Naive thymus-derived CD4-positive, alpha-beta T cell (primary cell): ENCODE data around the gene CAND1. TPM values are rescaled to one million over a fixed set of nuclear protein-coding genes. Genes with fewer than 3 reads are reported as not detected.

Experiments
- ATAC-seq: fragments of 150-1000 bp; cut with Tn5 transposase; 2 replicates; pipeline ENCODE4 v1.10.0; 2021; ENCODE audit warnings: mild to moderate bottlenecking, moderate library complexity
- CTCF ChIA-PET: fragments of 350-600 bp; sonication (Branson Sonifier 250); formaldehyde crosslinking; loops from one replicate; lab custom pipeline; 2021; ENCODE audit warnings: antibody characterized with exemption; lab: Charles Lee
- POLR2A ChIA-PET: fragments of 350-600 bp; sonication (Branson Sonifier 250); formaldehyde crosslinking; loops from one replicate; lab custom pipeline; 2021; ENCODE audit warnings: antibody characterized with exemption, inconsistent platforms; lab: Charles Lee
- DNase-seq, 9 donors: peaks; one replicate each; pipeline versions ENCODE4 v3.0.0 to v3.0.0-alpha.2; 2020 to 2022; ENCODE audit warnings: mixed read lengths in 1 of 9
- H3K27ac ChIP-seq: one replicate; pipeline ENCODE4 v1.7.0; 2013; ENCODE audit warnings: mild to moderate bottlenecking, low read depth, low read length, moderate library complexity
- H3K27me3 ChIP-seq, 2 donors: one replicate each; pipeline ENCODE4 v1.7.0; 2013; ENCODE audit warnings: low read length in 2 of 2, mild to moderate bottlenecking in 2 of 2, moderate library complexity in 2 of 2; ENCODE audit not compliant: control insufficient read depth in 2 of 2, insufficient read depth in 2 of 2
- H3K36me3 ChIP-seq, 3 experiments: 1 replicate in 2 of 3; 2 replicates in 1 of 3; pipeline ENCODE4 v1.7.0; 2013; ENCODE audit warnings: low read length in 3 of 3, mild to moderate bottlenecking in 3 of 3, moderate library complexity in 1 of 3; ENCODE audit not compliant: insufficient read depth in 3 of 3, control insufficient read depth in 2 of 3
- H3K4me1 ChIP-seq, 2 donors: one replicate each; pipeline ENCODE4 v1.7.0; 2013; ENCODE audit warnings: low read length in 2 of 2, mild to moderate bottlenecking in 2 of 2, moderate library complexity in 1 of 2; ENCODE audit not compliant: control insufficient read depth in 2 of 2, insufficient read depth in 2 of 2
- H3K4me3 ChIP-seq: 2 replicates; pipeline ENCODE4 v1.7.0; 2013; ENCODE audit warnings: mild to moderate bottlenecking, low read length
- H3K9me3 ChIP-seq, 3 experiments: 1 replicate in 2 of 3; 2 replicates in 1 of 3; pipeline ENCODE4 v1.7.0; 2013; ENCODE audit warnings: low read length in 3 of 3; ENCODE audit not compliant: control insufficient read depth in 2 of 3
- H3K27ac Mint-ChIP-seq, 9 donors: one replicate each; pipeline ENCODE4 v1.8.0; 2020 to 2022; ENCODE audit warnings: mixed read lengths in 9 of 9, mild to moderate bottlenecking in 8 of 9, moderate library complexity in 5 of 9, inconsistent platforms in 2 of 9
- H3K27me3 Mint-ChIP-seq, 5 donors: one replicate each; pipeline ENCODE4 v1.8.0; 2021 to 2022; ENCODE audit warnings: mixed read lengths in 5 of 5, mild to moderate bottlenecking in 1 of 5
- H3K36me3 Mint-ChIP-seq, 5 donors: one replicate each; pipeline ENCODE4 v1.8.0; 2020 to 2022; ENCODE audit warnings: mixed read lengths in 5 of 5, mild to moderate bottlenecking in 3 of 5, inconsistent platforms in 1 of 5
- H3K4me1 Mint-ChIP-seq, 7 donors: one replicate each; pipeline ENCODE4 v1.8.0; 2020 to 2022; ENCODE audit warnings: mixed read lengths in 7 of 7, mild to moderate bottlenecking in 3 of 7, inconsistent platforms in 1 of 7
- H3K4me3 Mint-ChIP-seq, 10 donors: one replicate each; pipeline ENCODE4 v1.8.0; 2020 to 2022; ENCODE audit warnings: mild to moderate bottlenecking in 10 of 10, mixed read lengths in 10 of 10, moderate library complexity in 6 of 10, inconsistent platforms in 2 of 10
- H3K9me3 Mint-ChIP-seq, 11 donors: one replicate each; pipeline ENCODE4 v1.8.0; 2020 to 2022; ENCODE audit warnings: mixed read lengths in 11 of 11, mild to moderate bottlenecking in 4 of 11, inconsistent platforms in 1 of 11, moderate library complexity in 1 of 11
- intact Hi-C, 2 donors: fragments of 100-400 bp; cut with micrococcal nuclease; formaldehyde crosslinking; loops; one replicate each; pipeline ENCODE4 v1.15.1; 2023
- polyA plus RNA-seq, 2 donors: library from polyadenylated mRNA; unstranded; fragments of 300-500 nt; fragmentation: Illumina TruSeq; gene quantifications; one replicate each; pipeline ENCODE4 v1.2.3, GENCODE V29; 2021
- total RNA-seq, 6 experiments: library from RNA in 5 of 6; stranded (reverse) in 5 of 6; gene quantifications; 1 replicate in 5 of 6; 2 replicates in 1 of 6; pipeline ENCODE4 v1.2.3 and lab custom pipeline; 2021 to 2026

The CAND1 gene
- total and polyA plus RNA-seq, 7 experiments from 2014 or later: 54.8 to 160 (median 94.3) TPM

DNA sequence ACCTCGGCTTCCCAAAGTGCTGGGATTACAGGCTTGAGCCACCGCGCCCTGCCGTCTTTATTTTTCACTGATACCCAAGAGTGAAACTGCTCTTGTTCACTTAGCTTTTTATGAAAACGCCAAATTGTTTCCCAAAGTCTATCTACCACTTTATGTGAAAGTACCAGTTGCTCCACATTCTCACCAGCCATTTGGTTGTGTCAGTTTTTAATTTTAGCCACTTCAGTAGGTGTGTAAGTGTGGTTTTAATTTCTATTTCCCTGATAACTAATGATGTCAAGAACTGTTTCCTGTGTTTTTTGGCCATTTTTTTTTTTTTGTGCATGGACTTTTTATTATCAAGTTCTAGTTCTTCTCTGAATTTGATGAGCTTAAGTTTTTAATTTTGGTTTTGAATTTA lies 17.1 kb downstream of the CAND1 start:
- Histone ChIP-seq H3K36me3 (no peaks in the 10 kb centered on the region), H3K4me3 (no peak overlapping the region), H3K27ac (no peak overlapping the region), H3K9me3 (no peaks in the 10 kb centered on the region), H3K4me1 (peaks cover 0 to 10% of the 10 kb centered on the region in 2 donors), H3K27me3 (no peaks in the 10 kb centered on the region)
- intact Hi-C loops: loop anchor here in 1 of 2 donors (2.0 kb wide), 1 partner anchor 15 kb away; no protein-coding TSS in a partner anchor
- H3K4me3 Mint-ChIP-seq: peak overlapping the region in 1 of 10 donors; percentile 23
- H3K27me3 Mint-ChIP-seq: no peaks in the 10 kb centered on the region
- ATAC-seq (no peak), DNase-seq (no peak)
- H3K4me1 Mint-ChIP-seq: peaks cover 35 to 85% (median 78%) of the 10 kb centered on the region in 7 donors
- no peaks in the 10 kb centered on the region for H3K9me3 Mint-ChIP-seq
- H3K36me3 Mint-ChIP-seq: peaks cover 0 to 67% (median 47%) of the 10 kb centered on the region in 5 donors
- CTCF ChIA-PET: no interaction called here
- POLR2A ChIA-PET: interaction anchor here (2.9 kb wide), 1 partner anchor 17 kb away, joined by 15 read pairs; the partner anchor contains the start of gene CAND1
- no peak overlapping the region for H3K27ac Mint-ChIP-seq

GRCh38 chr12:67287311-67287710 lies 18.2 kb downstream of the CAND1 start:
- no peaks in the 10 kb centered on the region for H3K9me3 ChIP-seq
- ATAC-seq: no peak
- H3K4me3 ChIP-seq: no peak overlapping the region
- Mint-ChIP-seq H3K36me3 (peaks cover 0 to 64% (median 42%) of the 10 kb centered on the region in 5 donors), H3K27me3 (no peaks in the 10 kb centered on the region), H3K4me3 (peak overlapping the region in 2 of 10 donors; percentile 27 to 31), H3K9me3 (no peaks in the 10 kb centered on the region), H3K4me1 (peaks cover 29 to 76% (median 73%) of the 10 kb centered on the region in 7 donors), H3K27ac (peak overlapping the region in 3 of 9 donors; percentile 3 to 11 (median 5))
- ChIA-PET CTCF (interaction anchor here (0.7 kb wide), 1 partner anchor 402 kb away, joined by 6 read pairs; no protein-coding TSS in a partner anchor), POLR2A (interaction anchor here (0.7 to 2.9 kb wide), 2 partner anchors 18 to 377 kb away, joined by 3 to 15 read pairs; partner anchors contain the start of gene CAND1)
- no peak for DNase-seq
- H3K36me3 ChIP-seq: no peaks in the 10 kb centered on the region
- H3K27ac ChIP-seq: no peak overlapping the region
- H3K27me3 ChIP-seq: no peaks in the 10 kb centered on the region
- peaks cover 0 to 10% of the 10 kb centered on the region in 2 donors for H3K4me1 ChIP-seq
- intact Hi-C loops: loop anchor here in 1 of 2 donors (2.0 kb wide), 1 partner anchor 13 kb away; no protein-coding TSS in a partner anchor

- ChIA-PET CTCF (no interaction called here), POLR2A (interaction anchor here (2.9 kb wide), 1 partner anchor 19 kb away, joined by 15 read pairs; the partner anchor contains the start of gene CAND1)
- Histone ChIP-seq H3K36me3 (no peaks in the 10 kb centered on the region), H3K4me3 (no peak overlapping the region), H3K27ac (no peak overlapping the region), H3K9me3 (no peaks in the 10 kb centered on the region), H3K4me1 (peaks cover 0 to 10% of the 10 kb centered on the region in 2 donors), H3K27me3 (no peaks in the 10 kb centered on the region)
- Mint-ChIP-seq H3K4me1 (peaks cover 29 to 82% (median 71%) of the 10 kb centered on the region in 7 donors), H3K9me3 (no peaks in the 10 kb centered on the region), H3K4me3 (peak overlapping the region in 1 of 10 donors; percentile 54), H3K27me3 (no peaks in the 10 kb centered on the region), H3K27ac (peak overlapping the region in 4 of 9 donors; percentile 14 to 67 (median 44)), H3K36me3 (peaks cover 0 to 64% (median 39%) of the 10 kb centered on the region in 5 donors)
- ATAC-seq: no peak
- intact Hi-C loops: no loop called here
- DNase-seq: no peak
Measured at GRCh38 chr12:67288561-67288960, 19.4 kb downstream of the CAND1 start.

GRCh38 chr12:67290378-67290777 lies 21.2 kb downstream of the CAND1 start:
- no peaks in the 10 kb centered on the region for H3K9me3 ChIP-seq
- Mint-ChIP-seq H3K9me3 (no peaks in the 10 kb centered on the region), H3K27me3 (no peaks in the 10 kb centered on the region), H3K4me3 (no peak overlapping the region), H3K27ac (peak overlapping the region in 2 of 9 donors; percentile 10 to 28), H3K4me1 (peaks cover 22 to 79% (median 53%) of the 10 kb centered on the region in 7 donors), H3K36me3 (peaks cover 1 to 63% (median 37%) of the 10 kb centered on the region in 5 donors)
- H3K36me3 ChIP-seq: peaks cover 3 to 8% (median 5%) of the 10 kb centered on the region in 3 experiments
- ChIA-PET POLR2A (no interaction called here), CTCF (no interaction called here)
- intact Hi-C loops: no loop called here
- DNase-seq (no peak), ATAC-seq (no peak)
- H3K4me3 ChIP-seq: no peak overlapping the region
- H3K27ac ChIP-seq: no peak overlapping the region
- H3K27me3 ChIP-seq: no peaks in the 10 kb centered on the region
- peaks cover 0 to 4% of the 10 kb centered on the region in 2 donors for H3K4me1 ChIP-seq

GRCh38 chr12:67299526-67299925 lies 30.4 kb downstream of the CAND1 start:
- peaks cover 3 to 34% (median 18%) of the 10 kb centered on the region in 7 donors for H3K4me1 Mint-ChIP-seq
- no peaks in the 10 kb centered on the region for H3K27me3 Mint-ChIP-seq
- Histone ChIP-seq H3K27me3 (no peaks in the 10 kb centered on the region), H3K4me3 (no peak overlapping the region), H3K4me1 (no peaks in the 10 kb centered on the region), H3K36me3 (peaks cover 0 to 58% (median 33%) of the 10 kb centered on the region in 3 experiments), H3K9me3 (no peaks in the 10 kb centered on the region), H3K27ac (no peak overlapping the region)
- DNase-seq (no peak), ATAC-seq (no peak)
- H3K4me3 Mint-ChIP-seq: no peak overlapping the region
- no peaks in the 10 kb centered on the region for H3K9me3 Mint-ChIP-seq
- ChIA-PET CTCF (no interaction called here), POLR2A (interaction anchor here (2.0 kb wide), 1 partner anchor 30 kb away, joined by 6 read pairs; the partner anchor contains the start of gene CAND1)
- peak overlapping the region in 2 of 9 donors; percentile 14 to 28 for H3K27ac Mint-ChIP-seq
- intact Hi-C loops: no loop called here
- peaks cover 18 to 77% (median 32%) of the 10 kb centered on the region in 5 donors for H3K36me3 Mint-ChIP-seq

GRCh38 chr12:67299926-67300325 lies 30.8 kb downstream of the CAND1 start:
- Mint-ChIP-seq H3K27ac (peak overlapping the region in 3 of 9 donors; percentile 3 to 14 (median 6)), H3K9me3 (no peaks in the 10 kb centered on the region), H3K4me1 (peaks cover 3 to 30% (median 17%) of the 10 kb centered on the region in 7 donors), H3K27me3 (no peaks in the 10 kb centered on the region), H3K4me3 (no peak overlapping the region), H3K36me3 (peaks cover 18 to 74% (median 32%) of the 10 kb centered on the region in 5 donors)
- Histone ChIP-seq H3K9me3 (no peaks in the 10 kb centered on the region), H3K4me1 (no peaks in the 10 kb centered on the region), H3K27ac (no peak overlapping the region), H3K27me3 (no peaks in the 10 kb centered on the region), H3K36me3 (peaks cover under 1 to 60% (median 30%) of the 10 kb centered on the region in 3 experiments), H3K4me3 (no peak overlapping the region)
- ChIA-PET CTCF (no interaction called here), POLR2A (interaction anchor here (2.0 kb wide), 1 partner anchor 31 kb away, joined by 6 read pairs; the partner anchor contains the start of gene CAND1)
- DNase-seq (no peak), ATAC-seq (no peak)
- intact Hi-C loops: loop anchor here in 1 of 2 donors (2.0 kb wide), 1 partner anchor 13 kb away; no protein-coding TSS in a partner anchor
